HepG2 (cell line): ENCODE data around the gene METTL22. TPM values are rescaled to one million over a fixed set of nuclear protein-coding genes. Genes with fewer than 3 reads are reported as not detected.

Experiments
- BRCA1 ChIP-seq: sonication (generic); formaldehyde crosslinking; IDR thresholded peaks from 2 replicates; pipeline ENCODE4 v1.4.0; 2020; ENCODE audit warnings: missing genetic modification reagents
- CHCHD3 ChIP-seq: sonication (generic); formaldehyde crosslinking; IDR thresholded peaks from 2 replicates; pipeline ENCODE4 v1.8.0; 2022; ENCODE audit warnings: mild to moderate bottlenecking, missing genetic modification reagents, moderate library complexity
- E2F1 ChIP-seq: sonication (generic); formaldehyde crosslinking; IDR thresholded peaks from 2 replicates; pipeline ENCODE4 v1.5.0; 2020; ENCODE audit warnings: missing genetic modification reagents
- FOSL2 ChIP-seq: sonication (generic); formaldehyde crosslinking; IDR thresholded peaks from 2 replicates; pipeline ENCODE4 v1.4.0; 2020; ENCODE audit warnings: missing genetic modification reagents
- KAT2B ChIP-seq: fragments of 150-350 bp; IDR thresholded peaks from 2 replicates; pipeline ENCODE4 v1.6.1; 2014; ENCODE audit warnings: low read depth, low read length, borderline replicate concordance
- MXI1 ChIP-seq: IDR thresholded peaks from 3 replicates; pipeline ENCODE4 v1.6.1; 2012; ENCODE audit warnings: low read depth, low read length, inconsistent platforms, borderline replicate concordance
- MYNN ChIP-seq: sonication (generic); formaldehyde crosslinking; IDR thresholded peaks from 2 replicates; pipeline ENCODE4 v1.4.0; 2020; ENCODE audit warnings: mild to moderate bottlenecking, low read depth, missing genetic modification reagents
- PBX3 ChIP-seq: sonication (generic); formaldehyde crosslinking; IDR thresholded peaks from 2 replicates; pipeline ENCODE4 v1.8.1; 2023; ENCODE audit warnings: missing genetic modification reagents, inconsistent platforms, borderline replicate concordance
- SAFB2 ChIP-seq: sonication (generic); formaldehyde crosslinking; IDR thresholded peaks from 2 replicates; pipeline ENCODE4 v1.5.1; 2020; ENCODE audit warnings: missing genetic modification reagents, low read depth, mild to moderate bottlenecking, borderline replicate concordance
- SETDB1 ChIP-seq: sonication (generic); formaldehyde crosslinking; IDR thresholded peaks from 2 replicates; pipeline ENCODE4 v1.5.1; 2020; ENCODE audit warnings: missing genetic modification reagents, mild to moderate bottlenecking, borderline replicate concordance
- STAT6 ChIP-seq: sonication (generic); formaldehyde crosslinking; IDR thresholded peaks from 2 replicates; pipeline ENCODE4 v1.4.0; 2020; ENCODE audit warnings: missing genetic modification reagents, mild to moderate bottlenecking, borderline replicate concordance
- THAP11 ChIP-seq: IDR thresholded peaks from 2 replicates; pipeline ENCODE4 v1.6.1; 2016; ENCODE audit warnings: missing biosample characterization, missing genetic modification reagents
- ZNF205 ChIP-seq: IDR thresholded peaks from 2 replicates; pipeline ENCODE4 v1.6.1; 2018; ENCODE audit warnings: missing biosample characterization, missing genetic modification reagents
- ZNF3 ChIP-seq: IDR thresholded peaks from 2 replicates; pipeline ENCODE4 v1.7.0; 2017; ENCODE audit warnings: inconsistent platforms
- ZNF558 ChIP-seq: sonication (generic); formaldehyde crosslinking; IDR thresholded peaks from 2 replicates; pipeline ENCODE4 v1.9.0; 2022; ENCODE audit warnings: mild to moderate bottlenecking, missing genetic modification reagents, borderline replicate concordance
- ZZZ3 ChIP-seq: sonication (generic); formaldehyde crosslinking; IDR thresholded peaks from 2 replicates; pipeline ENCODE4 v1.4.0; 2020; ENCODE audit warnings: missing genetic modification reagents, mild to moderate bottlenecking, borderline replicate concordance
- polyA plus RNA-seq, 8 experiments: library from polyadenylated mRNA; depleted of rRNA in 3 of 8; stranded (reverse) in 7 of 8; unstranded in 1 of 8; fragments of >200 nt; fragmentation: Illumina TruSeq in 4 of 8; extraction: Trizol in 4 of 8; gene quantifications; 2 replicates each; pipeline versions ENCODE4 v1.2.1 to v1.2.3, GENCODE V29; 2011 to 2016; ENCODE audit warnings: low read depth in 4 of 8, missing spikeins in 1 of 8, mixed read lengths in 1 of 8; ENCODE audit not compliant: insufficient read depth in 1 of 8
- total RNA-seq, 5 experiments: library from RNA; depleted of rRNA; stranded (reverse); fragments of >200 nt; fragmentation: Illumina TruSeq; extraction: Trizol; gene quantifications; 2 replicates each; pipeline ENCODE4 v1.2.3, GENCODE V29; 2016; ENCODE audit warnings: low read depth in 1 of 5
- TF ChIP-seq, protein P1 (sequence below): sonication (generic); formaldehyde crosslinking; conservative IDR thresholded peaks from 2 replicates; pipeline ENCODE4 v1.8.0; 2022; ENCODE audit warnings: mild to moderate bottlenecking, moderate library complexity, missing genetic modification reagents
- TF ChIP-seq, protein P2 (sequence below): sonication (generic); formaldehyde crosslinking; IDR thresholded peaks from 2 replicates; pipeline ENCODE4 v1.8.0; 2022; ENCODE audit warnings: missing genetic modification reagents, mild to moderate bottlenecking, inconsistent platforms, borderline replicate concordance

The METTL22 gene
- total and polyA plus RNA-seq, 2 of the 13 experiments (the other 11 are each of a cell fraction or from before 2014, with no cell fraction given), result 36.2 to 94.8 TPM

GRCh38 chr16:8675183-8676159, 54.0 kb downstream of the METTL22 start (continued):
- TF ChIP-seq, protein P1, sequence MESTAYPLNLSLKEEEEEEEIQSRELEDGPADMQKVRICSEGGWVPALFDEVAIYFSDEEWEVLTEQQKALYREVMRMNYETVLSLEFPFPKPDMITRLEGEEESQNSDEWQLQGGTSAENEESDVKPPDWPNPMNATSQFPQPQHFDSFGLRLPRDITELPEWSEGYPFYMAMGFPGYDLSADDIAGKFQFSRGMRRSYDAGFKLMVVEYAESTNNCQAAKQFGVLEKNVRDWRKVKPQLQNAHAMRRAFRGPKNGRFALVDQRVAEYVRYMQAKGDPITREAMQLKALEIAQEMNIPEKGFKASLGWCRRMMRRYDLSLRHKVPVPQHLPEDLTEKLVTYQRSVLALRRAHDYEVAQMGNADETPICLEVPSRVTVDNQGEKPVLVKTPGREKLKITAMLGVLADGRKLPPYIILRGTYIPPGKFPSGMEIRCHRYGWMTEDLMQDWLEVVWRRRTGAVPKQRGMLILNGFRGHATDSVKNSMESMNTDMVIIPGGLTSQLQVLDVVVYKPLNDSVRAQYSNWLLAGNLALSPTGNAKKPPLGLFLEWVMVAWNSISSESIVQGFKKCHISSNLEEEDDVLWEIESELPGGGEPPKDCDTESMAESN (CRISPR knock-in tag), result 0 out of 2 replicates have a peak, but pooled peaks have one; percentile 49
- TF ChIP-seq PBX3 (CRISPR knock-in tag) (no peak), BRCA1 (CRISPR knock-in tag) (no peak), ZZZ3 (CRISPR knock-in tag) (no peak), ZNF205 (CRISPR knock-in tag) (no peak), THAP11 (CRISPR knock-in tag) (0 out of 2 replicates have a peak, but pooled peaks have one; percentile 4), ZNF3 (CRISPR knock-in tag) (no peak), ZNF558 (no peak), FOSL2 (CRISPR knock-in tag) (peak; percentile 77), SAFB2 (CRISPR knock-in tag) (0 out of 2 replicates have a peak, but pooled peaks have one; percentile 80), E2F1 (CRISPR knock-in tag) (no peak), MYNN (CRISPR knock-in tag) (no peak), MXI1 (no peak; the same call in 2 of the 3 replicates), STAT6 (CRISPR knock-in tag) (no peak), KAT2B (no peak), SETDB1 (CRISPR knock-in tag) (no peak), CHCHD3 (CRISPR knock-in tag) (no peak)
- TF ChIP-seq, protein P2, sequence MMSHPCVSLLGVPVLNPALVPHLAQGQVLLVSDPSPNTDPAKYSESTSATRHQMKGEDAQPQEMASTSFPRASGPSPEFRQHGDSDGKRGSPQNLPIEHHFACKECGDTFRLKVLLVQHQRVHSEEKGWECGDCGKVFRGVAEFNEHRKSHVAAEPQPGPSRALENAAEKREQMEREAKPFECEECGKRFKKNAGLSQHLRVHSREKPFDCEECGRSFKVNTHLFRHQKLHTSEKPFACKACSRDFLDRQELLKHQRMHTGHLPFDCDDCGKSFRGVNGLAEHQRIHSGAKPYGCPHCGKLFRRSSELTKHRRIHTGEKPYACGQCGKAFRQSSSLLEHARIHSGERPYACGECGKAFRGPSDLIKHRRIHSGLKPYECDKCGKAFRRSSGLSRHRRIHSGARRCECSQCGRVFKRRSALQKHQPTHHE, result no peak
